ENCODE measurements around the gene TBCD.

DNA sequence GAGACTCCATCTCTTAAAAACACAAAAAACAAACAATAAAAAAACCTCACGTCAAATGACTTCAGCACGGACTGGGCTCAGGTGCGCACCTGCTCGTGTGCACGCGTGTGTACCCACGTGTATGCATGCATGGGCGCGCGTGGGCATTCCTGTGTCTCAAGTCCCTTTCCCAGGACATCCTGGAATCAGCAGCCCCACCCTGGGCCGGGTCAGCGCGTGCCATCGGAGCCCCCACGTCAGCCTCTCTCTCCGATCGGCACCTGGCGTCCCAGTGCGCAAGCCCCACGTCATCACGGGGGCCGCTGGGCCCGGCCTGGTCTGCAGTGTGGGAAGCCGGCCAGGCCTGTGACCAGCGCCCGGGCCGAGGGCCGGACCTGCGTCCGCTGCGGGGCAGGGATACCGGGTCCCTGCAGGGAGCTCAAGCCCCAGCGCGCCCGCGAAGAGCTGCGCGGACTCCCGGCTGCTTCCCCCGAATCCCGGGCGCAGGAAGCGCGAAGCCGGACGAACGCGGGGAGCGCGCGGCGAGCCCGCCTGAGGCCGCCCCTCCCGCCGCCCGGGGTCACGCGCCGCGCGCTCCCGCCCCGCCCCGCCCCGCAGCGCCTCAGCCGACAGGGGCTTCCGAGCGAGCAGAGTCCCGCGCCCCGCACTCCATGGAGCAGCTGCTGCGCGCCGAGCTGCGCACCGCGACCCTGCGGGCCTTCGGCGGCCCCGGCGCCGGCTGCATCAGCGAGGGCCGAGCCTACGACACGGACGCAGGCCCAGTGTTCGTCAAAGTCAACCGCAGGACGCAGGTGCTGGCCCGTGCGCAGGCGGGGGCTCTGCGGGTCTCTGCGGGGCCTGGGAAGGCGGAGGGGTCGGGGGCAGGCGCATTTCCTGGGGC, 16.6 kb upstream of the TBCD start, which contains the start of gene FN3K:
- TF ChIP-seq, protein P1, sequence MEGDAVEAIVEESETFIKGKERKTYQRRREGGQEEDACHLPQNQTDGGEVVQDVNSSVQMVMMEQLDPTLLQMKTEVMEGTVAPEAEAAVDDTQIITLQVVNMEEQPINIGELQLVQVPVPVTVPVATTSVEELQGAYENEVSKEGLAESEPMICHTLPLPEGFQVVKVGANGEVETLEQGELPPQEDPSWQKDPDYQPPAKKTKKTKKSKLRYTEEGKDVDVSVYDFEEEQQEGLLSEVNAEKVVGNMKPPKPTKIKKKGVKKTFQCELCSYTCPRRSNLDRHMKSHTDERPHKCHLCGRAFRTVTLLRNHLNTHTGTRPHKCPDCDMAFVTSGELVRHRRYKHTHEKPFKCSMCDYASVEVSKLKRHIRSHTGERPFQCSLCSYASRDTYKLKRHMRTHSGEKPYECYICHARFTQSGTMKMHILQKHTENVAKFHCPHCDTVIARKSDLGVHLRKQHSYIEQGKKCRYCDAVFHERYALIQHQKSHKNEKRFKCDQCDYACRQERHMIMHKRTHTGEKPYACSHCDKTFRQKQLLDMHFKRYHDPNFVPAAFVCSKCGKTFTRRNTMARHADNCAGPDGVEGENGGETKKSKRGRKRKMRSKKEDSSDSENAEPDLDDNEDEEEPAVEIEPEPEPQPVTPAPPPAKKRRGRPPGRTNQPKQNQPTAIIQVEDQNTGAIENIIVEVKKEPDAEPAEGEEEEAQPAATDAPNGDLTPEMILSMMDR (conservative IDR thresholded peaks at IDR 0.05; ENCODE audit: low read length), result no peak
- no peak for TF ChIP-seq EZH2phosphoT487 (IDR thresholded peaks at IDR 0.05; ENCODE audit: borderline replicate concordance, low read depth, low read length)

All from OCI-LY7 (cell line).